ENCODE measurements around the gene PLEKHG4.

PLEKHG4 gene

GRCh38 chr16:67256701-67257230 lies 22.6 kb upstream of the PLEKHG4 start:
- H3K9me3 ChIP-seq (ENCODE audit: control insufficient read depth in 2 of 2, low read length in 2 of 2), result no peaks in the 10 kb centered on the region
- H3K36me3 ChIP-seq (ENCODE audit: control insufficient read depth in 2 of 2, insufficient read depth in 2 of 2, low read length in 2 of 2), result no peaks in the 10 kb centered on the region
- H3K9ac ChIP-seq (ENCODE audit: low read length in 2 of 2), result no peak overlapping the region
- H3K4me3 ChIP-seq (ENCODE audit: low read length in 2 of 2), result no peak overlapping the region
- peaks cover 10 to 12% of the 10 kb centered on the region in 2 donors for H3K27me3 ChIP-seq (ENCODE audit: control insufficient read depth in 1 of 2, insufficient read depth in 2 of 2, low read length in 2 of 2)
- H3K4me1 ChIP-seq (ENCODE audit: control insufficient read depth, insufficient read depth, low read length), result no peaks in the 10 kb centered on the region
- no peak overlapping the region for H3K27ac ChIP-seq (ENCODE audit: low read length)

GRCh38 chr16:67257486-67258160 lies 21.7 kb upstream of the PLEKHG4 start:
- Histone ChIP-seq H3K27ac (ENCODE audit: low read length) (no peak overlapping the region), H3K36me3 (ENCODE audit: control insufficient read depth in 2 of 2, insufficient read depth in 2 of 2, low read length in 2 of 2) (no peaks in the 10 kb centered on the region), H3K27me3 (ENCODE audit: control insufficient read depth in 1 of 2, insufficient read depth in 2 of 2, low read length in 2 of 2) (peaks cover 8% of the 10 kb centered on the region in 2 donors), H3K4me3 (ENCODE audit: low read length in 2 of 2) (no peak overlapping the region), H3K9me3 (ENCODE audit: control insufficient read depth in 2 of 2, low read length in 2 of 2) (no peaks in the 10 kb centered on the region), H3K9ac (ENCODE audit: low read length in 2 of 2) (no peak overlapping the region), H3K4me1 (ENCODE audit: control insufficient read depth, insufficient read depth, low read length) (no peaks in the 10 kb centered on the region)

- no peaks in the 10 kb centered on the region for H3K9me3 ChIP-seq (ENCODE audit: control insufficient read depth in 2 of 2, low read length in 2 of 2)
- H3K27me3 ChIP-seq (ENCODE audit: control insufficient read depth in 1 of 2, insufficient read depth in 2 of 2, low read length in 2 of 2), result peaks cover 5% of the 10 kb centered on the region in 2 donors
- H3K4me3 ChIP-seq (ENCODE audit: low read length in 2 of 2), result no peak overlapping the region
- H3K36me3 ChIP-seq (ENCODE audit: control insufficient read depth in 2 of 2, insufficient read depth in 2 of 2, low read length in 2 of 2), result no peaks in the 10 kb centered on the region
- H3K27ac ChIP-seq (ENCODE audit: low read length), result no peak overlapping the region
- H3K4me1 ChIP-seq (ENCODE audit: control insufficient read depth, insufficient read depth, low read length), result no peaks in the 10 kb centered on the region
- no peak overlapping the region for H3K9ac ChIP-seq (ENCODE audit: low read length in 2 of 2)
Measured at GRCh38 chr16:67258161-67258835, 21.0 kb upstream of the PLEKHG4 start.

- Histone ChIP-seq H3K4me3 (ENCODE audit: low read length in 2 of 2) (no peak overlapping the region), H3K27ac (ENCODE audit: low read length) (no peak overlapping the region), H3K36me3 (ENCODE audit: control insufficient read depth in 2 of 2, insufficient read depth in 2 of 2, low read length in 2 of 2) (no peaks in the 10 kb centered on the region), H3K9ac (ENCODE audit: low read length in 2 of 2) (no peak overlapping the region), H3K9me3 (ENCODE audit: control insufficient read depth in 2 of 2, low read length in 2 of 2) (no peaks in the 10 kb centered on the region), H3K27me3 (ENCODE audit: control insufficient read depth in 1 of 2, insufficient read depth in 2 of 2, low read length in 2 of 2) (peaks cover 4 to 5% of the 10 kb centered on the region in 2 donors), H3K4me1 (ENCODE audit: control insufficient read depth, insufficient read depth, low read length) (no peaks in the 10 kb centered on the region)
Measured at GRCh38 chr16:67259705-67260104, 19.6 kb upstream of the PLEKHG4 start.

- Histone ChIP-seq H3K27me3 (ENCODE audit: control insufficient read depth in 1 of 2, insufficient read depth in 2 of 2, low read length in 2 of 2) (peaks cover 3% of the 10 kb centered on the region in 2 donors), H3K36me3 (ENCODE audit: control insufficient read depth in 2 of 2, insufficient read depth in 2 of 2, low read length in 2 of 2) (no peaks in the 10 kb centered on the region), H3K4me3 (ENCODE audit: low read length in 2 of 2) (no peak overlapping the region), H3K27ac (ENCODE audit: low read length) (no peak overlapping the region), H3K9me3 (ENCODE audit: control insufficient read depth in 2 of 2, low read length in 2 of 2) (no peaks in the 10 kb centered on the region), H3K4me1 (ENCODE audit: control insufficient read depth, insufficient read depth, low read length) (no peaks in the 10 kb centered on the region), H3K9ac (ENCODE audit: low read length in 2 of 2) (no peak overlapping the region)
Measured at GRCh38 chr16:67260426-67261063, 18.8 kb upstream of the PLEKHG4 start.

GRCh38 chr16:67263201-67263600 lies 16.1 kb upstream of the PLEKHG4 start:
- Histone ChIP-seq H3K27me3 (ENCODE audit: control insufficient read depth in 1 of 2, insufficient read depth in 2 of 2, low read length in 2 of 2) (peaks cover 0 to 5% of the 10 kb centered on the region in 2 donors), H3K9me3 (ENCODE audit: control insufficient read depth in 2 of 2, low read length in 2 of 2) (no peaks in the 10 kb centered on the region), H3K27ac (ENCODE audit: low read length) (no peak overlapping the region), H3K4me1 (ENCODE audit: control insufficient read depth, insufficient read depth, low read length) (peaks cover 2% of the 10 kb centered on the region), H3K4me3 (ENCODE audit: low read length in 2 of 2) (no peak overlapping the region), H3K36me3 (ENCODE audit: control insufficient read depth in 2 of 2, insufficient read depth in 2 of 2, low read length in 2 of 2) (no peaks in the 10 kb centered on the region), H3K9ac (ENCODE audit: low read length in 2 of 2) (no peak overlapping the region)

- Histone ChIP-seq H3K27me3 (ENCODE audit: control insufficient read depth in 1 of 2, insufficient read depth in 2 of 2, low read length in 2 of 2) (peaks cover 0 to 5% of the 10 kb centered on the region in 2 donors), H3K4me1 (ENCODE audit: control insufficient read depth, insufficient read depth, low read length) (peaks cover 2% of the 10 kb centered on the region), H3K9me3 (ENCODE audit: control insufficient read depth in 2 of 2, low read length in 2 of 2) (no peaks in the 10 kb centered on the region), H3K4me3 (ENCODE audit: low read length in 2 of 2) (no peak overlapping the region), H3K36me3 (ENCODE audit: control insufficient read depth in 2 of 2, insufficient read depth in 2 of 2, low read length in 2 of 2) (no peaks in the 10 kb centered on the region), H3K9ac (ENCODE audit: low read length in 2 of 2) (no peak overlapping the region), H3K27ac (ENCODE audit: low read length) (no peak overlapping the region)
Measured at GRCh38 chr16:67264277-67264676, 15.1 kb upstream of the PLEKHG4 start.

GRCh38 chr16:67264866-67265265 lies 14.5 kb upstream of the PLEKHG4 start:
- Histone ChIP-seq H3K9me3 (ENCODE audit: control insufficient read depth in 2 of 2, low read length in 2 of 2) (no peaks in the 10 kb centered on the region), H3K4me3 (ENCODE audit: low read length in 2 of 2) (no peak overlapping the region), H3K4me1 (ENCODE audit: control insufficient read depth, insufficient read depth, low read length) (peaks cover 2% of the 10 kb centered on the region), H3K36me3 (ENCODE audit: control insufficient read depth in 2 of 2, insufficient read depth in 2 of 2, low read length in 2 of 2) (no peaks in the 10 kb centered on the region), H3K9ac (ENCODE audit: low read length in 2 of 2) (no peak overlapping the region), H3K27me3 (ENCODE audit: control insufficient read depth in 1 of 2, insufficient read depth in 2 of 2, low read length in 2 of 2) (peaks cover 0 to 6% of the 10 kb centered on the region in 2 donors), H3K27ac (ENCODE audit: low read length) (no peak overlapping the region)

- Histone ChIP-seq H3K27me3 (ENCODE audit: control insufficient read depth in 1 of 2, insufficient read depth in 2 of 2, low read length in 2 of 2) (peaks cover 0 to 7% of the 10 kb centered on the region in 2 donors), H3K4me1 (ENCODE audit: control insufficient read depth, insufficient read depth, low read length) (peaks cover 2% of the 10 kb centered on the region), H3K36me3 (ENCODE audit: control insufficient read depth in 2 of 2, insufficient read depth in 2 of 2, low read length in 2 of 2) (no peaks in the 10 kb centered on the region), H3K4me3 (ENCODE audit: low read length in 2 of 2) (no peak overlapping the region), H3K9ac (ENCODE audit: low read length in 2 of 2) (no peak overlapping the region), H3K9me3 (ENCODE audit: control insufficient read depth in 2 of 2, low read length in 2 of 2) (no peaks in the 10 kb centered on the region), H3K27ac (ENCODE audit: low read length) (no peak overlapping the region)
Measured at GRCh38 chr16:67265834-67266233, 13.5 kb upstream of the PLEKHG4 start.

- Histone ChIP-seq H3K4me1 (ENCODE audit: control insufficient read depth, insufficient read depth, low read length) (peaks cover 2% of the 10 kb centered on the region), H3K9me3 (ENCODE audit: control insufficient read depth in 2 of 2, low read length in 2 of 2) (no peaks in the 10 kb centered on the region), H3K9ac (ENCODE audit: low read length in 2 of 2) (no peak overlapping the region), H3K27me3 (ENCODE audit: control insufficient read depth in 1 of 2, insufficient read depth in 2 of 2, low read length in 2 of 2) (peaks cover 0 to 3% of the 10 kb centered on the region in 2 donors), H3K27ac (ENCODE audit: low read length) (no peak overlapping the region), H3K4me3 (ENCODE audit: low read length in 2 of 2) (no peak overlapping the region), H3K36me3 (ENCODE audit: control insufficient read depth in 2 of 2, insufficient read depth in 2 of 2, low read length in 2 of 2) (no peaks in the 10 kb centered on the region)
Measured at GRCh38 chr16:67268136-67268579, 11.2 kb upstream of the PLEKHG4 start.
